LNCAP (cell line): ENCODE measurements around the gene DIPK1B.

Source experiments
- TF ChIP-seq, protein P1 (sequence below): fragments of 450-650 bp; IDR thresholded peaks from 2 replicates; pipeline ENCODE4 v1.5.1; 2017; ENCODE audit warnings: mild to moderate bottlenecking

DIPK1B gene

DNA sequence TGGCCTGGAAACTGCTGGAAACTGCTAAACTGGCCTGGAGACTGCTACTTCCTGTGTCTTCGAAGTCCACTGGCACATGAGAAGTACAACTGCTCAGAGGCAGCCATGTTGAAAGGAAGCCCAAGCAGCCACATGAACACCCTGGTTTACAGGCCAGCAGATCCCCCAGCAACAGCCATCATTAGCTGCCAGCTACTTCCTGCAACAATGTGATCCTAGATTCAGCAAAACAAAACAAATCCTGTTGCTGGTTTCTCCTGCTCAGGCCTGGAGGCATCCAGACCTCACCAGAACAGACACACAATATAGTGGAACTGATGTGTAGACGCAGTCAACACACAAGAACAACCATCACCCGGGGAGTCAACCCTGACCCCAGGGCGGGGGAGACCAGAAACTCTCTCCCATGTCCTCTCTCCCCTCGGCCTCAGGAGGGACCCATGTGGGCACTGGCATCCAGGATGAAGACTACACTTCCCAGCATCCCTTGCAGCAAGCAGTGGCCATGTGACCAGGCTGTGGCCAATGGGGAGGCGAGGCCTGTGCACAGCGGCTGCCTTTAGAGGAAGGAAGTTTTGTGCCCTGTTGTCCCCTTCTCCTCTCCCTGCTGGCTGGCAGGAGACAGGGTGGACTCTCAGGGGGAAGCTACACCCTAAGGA is 61.1 kb downstream of the DIPK1B start:
- TF ChIP-seq, protein P1, sequence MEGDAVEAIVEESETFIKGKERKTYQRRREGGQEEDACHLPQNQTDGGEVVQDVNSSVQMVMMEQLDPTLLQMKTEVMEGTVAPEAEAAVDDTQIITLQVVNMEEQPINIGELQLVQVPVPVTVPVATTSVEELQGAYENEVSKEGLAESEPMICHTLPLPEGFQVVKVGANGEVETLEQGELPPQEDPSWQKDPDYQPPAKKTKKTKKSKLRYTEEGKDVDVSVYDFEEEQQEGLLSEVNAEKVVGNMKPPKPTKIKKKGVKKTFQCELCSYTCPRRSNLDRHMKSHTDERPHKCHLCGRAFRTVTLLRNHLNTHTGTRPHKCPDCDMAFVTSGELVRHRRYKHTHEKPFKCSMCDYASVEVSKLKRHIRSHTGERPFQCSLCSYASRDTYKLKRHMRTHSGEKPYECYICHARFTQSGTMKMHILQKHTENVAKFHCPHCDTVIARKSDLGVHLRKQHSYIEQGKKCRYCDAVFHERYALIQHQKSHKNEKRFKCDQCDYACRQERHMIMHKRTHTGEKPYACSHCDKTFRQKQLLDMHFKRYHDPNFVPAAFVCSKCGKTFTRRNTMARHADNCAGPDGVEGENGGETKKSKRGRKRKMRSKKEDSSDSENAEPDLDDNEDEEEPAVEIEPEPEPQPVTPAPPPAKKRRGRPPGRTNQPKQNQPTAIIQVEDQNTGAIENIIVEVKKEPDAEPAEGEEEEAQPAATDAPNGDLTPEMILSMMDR: no peak
